Cardiac septum (tissue), 1 donor: Measurements from ENCODE around the gene CTNNA3. TPM values are rescaled to one million over a fixed set of nuclear protein-coding genes. Genes with fewer than 3 reads are reported as not detected.

Experiments
- DNase-seq: peaks from one replicate; pipeline ENCODE4 v3.0.0-alpha.2; 2020; ENCODE audit warnings: low spot score
- intact Hi-C: fragments of 100-400 bp; cut with DNase I; formaldehyde crosslinking; loops from one replicate; pipeline ENCODE4 v1.14.0; 2022
- total RNA-seq: library from RNA; stranded (reverse); fragmentation: NEBNext Ultra II Directional; extraction: Animal tissue kit (Norgen Biotek cat#: 25700); gene quantifications from one replicate; pipeline ENCODE4 v1.2.1, GENCODE V29; 2021
- donor health status: DM: no; HTN: no; CAD: no.

Gene CTNNA3
- total RNA-seq, 1 donor from 2014 or later: 198 TPM

DNA sequence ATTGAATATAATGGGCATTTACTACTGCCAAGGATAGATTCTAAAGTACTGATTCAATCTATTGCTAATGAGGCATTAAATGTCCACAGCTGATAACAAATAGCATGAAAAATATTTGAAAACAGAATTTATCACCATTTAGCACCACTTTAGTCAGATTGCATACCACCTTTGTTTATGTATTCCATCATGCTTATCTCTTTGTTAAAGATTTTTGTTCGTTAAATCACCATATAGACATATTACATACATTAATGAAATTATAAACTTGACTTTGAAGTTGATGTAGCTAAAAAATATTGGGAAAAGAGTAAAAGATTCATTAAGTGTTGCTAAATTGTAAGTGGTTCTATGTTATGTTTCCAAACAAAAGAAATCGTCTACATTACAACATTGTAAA is 1022.9 kb downstream of the CTNNA3 start:
- no peak for DNase-seq
- intact Hi-C loops: no loop called here

DNA sequence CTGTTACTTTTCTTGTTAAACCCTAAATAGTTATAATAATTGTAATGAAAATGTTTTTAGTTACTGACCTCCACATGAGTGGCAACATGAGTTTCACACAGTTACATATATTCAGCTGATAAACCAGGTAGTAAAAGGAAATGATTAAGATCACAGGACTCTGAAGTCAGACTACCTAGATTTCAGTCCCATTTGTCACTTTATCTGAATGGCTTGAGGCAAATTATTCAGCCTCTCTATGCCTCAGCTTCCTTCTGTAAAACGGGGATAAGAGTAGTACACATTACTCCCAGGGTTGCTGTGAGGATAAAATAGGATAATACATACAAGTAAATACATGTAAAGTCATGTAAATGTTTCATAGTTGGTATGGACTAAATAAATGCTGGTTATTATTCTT is 1024.4 kb downstream of the CTNNA3 start:
- intact Hi-C loops: no loop called here

DNA sequence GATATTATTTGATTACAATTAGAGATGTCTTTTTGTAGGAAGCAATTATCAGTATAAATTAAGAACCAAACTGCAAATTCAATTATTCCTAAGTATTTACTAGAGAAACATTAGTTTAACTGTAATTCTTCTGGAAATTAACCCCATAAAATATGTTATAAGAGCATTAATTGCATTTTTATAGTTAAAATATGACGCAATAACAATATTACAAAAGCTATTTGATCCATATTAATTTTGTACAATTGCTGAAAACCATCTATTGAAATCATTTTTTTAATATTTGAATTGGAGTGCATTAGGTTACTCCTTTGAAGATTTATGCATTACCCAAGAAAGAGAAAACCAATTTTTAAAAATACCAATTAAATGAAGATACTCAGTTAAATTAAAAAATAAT is 1024.9 kb downstream of the CTNNA3 start:
- DNase-seq: no peak
- intact Hi-C loops: no loop called here

More for the DNA sequence above, 1024.4 kb downstream of the CTNNA3 start:
- no peak for DNase-seq

DNA sequence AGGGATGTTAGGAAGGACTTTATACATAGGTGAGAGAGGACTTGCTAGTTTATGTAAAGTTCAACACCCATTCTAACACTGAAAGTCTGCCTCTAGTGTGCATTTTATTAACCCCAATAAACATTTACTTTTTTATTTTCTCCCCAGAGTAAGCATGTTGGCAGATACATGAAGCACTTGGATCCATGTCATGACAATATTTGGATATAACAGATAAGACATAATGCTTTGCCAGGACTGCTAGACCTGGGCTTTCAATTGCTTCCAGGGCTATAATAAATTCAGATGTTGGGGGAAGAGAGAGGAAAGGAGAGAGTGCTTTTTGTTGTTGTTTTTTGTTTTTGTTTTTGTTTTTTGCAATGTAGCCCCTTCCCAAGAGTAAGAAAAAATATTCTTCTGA is 1039.5 kb downstream of the CTNNA3 start:
- DNase-seq: no peak
- intact Hi-C loops: no loop called here

DNA sequence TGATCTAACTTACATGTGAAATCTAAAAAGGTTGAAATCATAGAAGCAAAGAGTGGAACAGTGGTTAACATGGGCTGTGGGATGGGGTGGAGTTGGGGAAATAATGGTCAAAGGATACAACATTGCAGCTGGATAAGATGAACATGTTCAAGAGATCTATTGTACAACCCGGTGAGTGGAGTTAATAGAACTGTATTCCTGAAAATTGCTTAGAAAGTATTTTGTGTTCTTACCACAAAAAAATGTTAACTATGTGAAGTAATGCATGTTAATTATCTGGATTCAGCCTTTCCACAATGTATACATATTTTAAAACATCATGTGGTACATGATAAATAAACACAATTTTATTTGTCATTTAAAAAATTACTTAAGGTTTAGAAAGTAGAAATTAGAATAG is 1041.1 kb downstream of the CTNNA3 start:
- no peak for DNase-seq
- intact Hi-C loops: no loop called here

DNA sequence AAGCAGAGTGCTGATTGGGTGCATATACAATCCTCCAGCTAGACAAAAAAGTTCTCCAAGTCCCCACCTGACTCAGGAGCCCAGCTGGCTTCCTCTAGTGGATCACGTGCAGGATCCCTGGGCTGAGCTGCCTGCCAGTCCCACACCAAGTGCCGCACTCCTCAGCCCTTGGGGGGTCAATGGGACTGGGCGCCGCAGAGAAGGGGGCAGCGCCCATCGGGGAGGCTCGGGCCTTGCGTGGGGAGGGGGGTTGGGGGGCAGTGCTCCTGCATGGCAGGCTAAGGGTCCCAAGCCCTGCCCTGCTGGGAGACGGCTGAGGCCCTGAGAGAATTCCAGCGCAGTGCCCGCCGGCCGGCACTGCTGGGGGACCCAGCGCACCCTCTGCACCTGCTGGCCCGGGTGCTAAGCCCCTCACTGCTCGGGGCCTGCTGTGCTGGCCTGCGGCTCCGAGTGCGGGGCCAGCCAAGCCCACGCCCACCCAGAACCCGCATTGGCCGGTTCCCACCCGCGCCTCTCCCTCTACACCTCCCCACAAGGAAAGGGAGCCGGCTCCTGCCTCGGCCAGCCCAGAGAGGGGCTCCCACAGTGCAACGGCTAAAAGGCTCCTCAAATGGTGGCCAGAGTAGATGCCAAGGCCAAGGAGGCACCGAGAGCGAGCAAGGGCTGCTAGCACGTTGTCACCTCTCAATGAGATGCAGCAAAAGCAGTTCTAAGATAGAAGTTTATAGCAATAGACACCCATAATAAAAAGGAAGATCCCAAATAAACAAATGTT is 1044.5 kb downstream of the CTNNA3 start:
- no peak for DNase-seq
- intact Hi-C loops: no loop called here

DNA sequence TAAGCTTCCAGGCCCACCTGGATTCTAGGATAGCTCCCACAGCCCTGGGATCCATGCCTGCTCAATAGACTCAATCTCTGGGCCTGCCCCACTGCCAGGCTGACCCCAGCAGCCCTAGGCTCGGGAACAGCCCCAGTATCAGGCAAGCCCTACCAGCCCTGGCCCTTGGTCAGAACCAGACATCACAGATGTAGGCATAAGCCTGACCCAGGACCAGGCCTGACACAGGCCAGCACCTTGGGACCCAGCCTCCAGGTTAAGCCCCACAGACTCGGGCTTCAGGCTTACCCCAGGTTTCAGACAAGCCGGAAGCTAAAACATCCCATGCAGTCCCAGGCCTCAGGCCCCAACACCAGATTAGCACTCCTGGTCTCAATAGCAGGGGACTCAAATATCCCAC is 1046.4 kb downstream of the CTNNA3 start:
- no peak for DNase-seq
- intact Hi-C loops: no loop called here

DNA sequence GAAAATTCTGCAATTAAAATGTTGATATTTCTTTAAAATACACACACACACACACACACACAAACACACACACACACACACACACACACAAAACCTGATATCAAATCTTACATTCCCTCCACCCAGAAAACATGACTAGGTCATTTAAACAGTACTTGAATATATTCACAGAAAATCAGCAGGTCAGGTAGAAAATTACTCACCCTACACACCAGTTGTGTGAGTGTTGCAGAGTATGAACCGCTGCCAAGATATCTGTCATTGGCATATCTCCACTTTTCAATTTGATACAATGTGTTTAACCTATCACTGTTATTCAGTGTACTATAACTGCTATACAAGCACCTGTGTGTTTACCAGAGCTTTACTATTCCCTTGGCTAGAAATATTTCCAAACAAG is 1053.8 kb downstream of the CTNNA3 start:
- intact Hi-C loops: no loop called here
- no peak for DNase-seq

DNA sequence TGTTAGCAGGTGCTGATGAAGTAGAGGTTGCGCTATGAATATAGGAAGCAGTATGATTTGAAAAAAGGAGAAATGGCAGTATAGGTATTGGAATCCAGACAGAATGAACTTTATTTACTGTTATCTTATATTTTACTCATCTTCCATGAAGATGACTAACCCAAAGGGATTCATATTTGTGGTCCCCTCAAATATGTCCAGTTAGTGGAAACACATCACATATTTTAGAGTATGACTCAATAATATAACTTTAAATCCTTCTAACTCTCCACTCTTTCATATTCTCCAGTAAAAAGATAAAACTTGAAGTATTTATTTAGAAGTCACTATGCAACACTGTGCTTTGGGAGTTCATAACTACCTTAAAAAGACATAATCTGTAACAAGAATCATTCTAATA is 1056.6 kb downstream of the CTNNA3 start:
- intact Hi-C loops: no loop called here

DNA sequence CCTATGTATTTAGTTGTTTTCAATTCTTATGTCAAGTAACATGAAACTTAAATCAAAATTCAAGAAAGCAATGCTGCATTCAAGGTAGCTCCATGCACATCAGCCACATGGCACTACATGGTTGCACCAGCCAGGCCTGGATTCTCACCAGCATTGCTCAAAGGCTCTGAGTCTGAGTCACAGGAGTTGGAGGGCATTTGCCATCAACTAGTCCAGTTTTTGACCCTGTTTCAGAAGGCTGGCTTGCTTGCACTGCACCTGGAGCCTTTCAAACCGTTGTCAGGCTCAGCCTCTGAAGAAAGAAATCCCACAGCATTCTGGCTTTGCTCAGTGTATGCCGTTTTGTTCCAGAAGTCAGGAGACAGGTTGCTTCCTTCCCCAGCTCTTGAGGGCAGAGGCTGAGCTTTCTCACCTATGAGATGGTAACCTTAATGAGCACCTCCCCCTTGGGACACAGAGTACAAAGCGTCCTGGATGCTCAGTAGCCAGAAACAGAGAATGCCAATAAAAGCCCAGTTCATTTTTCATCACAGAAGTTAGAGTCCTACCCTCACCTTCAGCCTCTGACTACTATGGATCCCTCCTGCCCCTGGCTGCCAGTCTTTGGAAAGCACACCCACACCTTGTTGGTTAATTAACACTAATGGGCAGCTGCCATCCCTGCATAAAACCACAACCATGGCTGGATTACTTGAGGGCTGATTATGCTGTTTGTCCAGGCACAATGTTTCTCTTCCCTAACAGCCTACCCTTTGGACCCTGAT is 1058.5 kb downstream of the CTNNA3 start:
- intact Hi-C loops: no loop called here
- no peak for DNase-seq

More for the DNA sequence above, 1056.6 kb downstream of the CTNNA3 start:
- no peak for DNase-seq

DNA sequence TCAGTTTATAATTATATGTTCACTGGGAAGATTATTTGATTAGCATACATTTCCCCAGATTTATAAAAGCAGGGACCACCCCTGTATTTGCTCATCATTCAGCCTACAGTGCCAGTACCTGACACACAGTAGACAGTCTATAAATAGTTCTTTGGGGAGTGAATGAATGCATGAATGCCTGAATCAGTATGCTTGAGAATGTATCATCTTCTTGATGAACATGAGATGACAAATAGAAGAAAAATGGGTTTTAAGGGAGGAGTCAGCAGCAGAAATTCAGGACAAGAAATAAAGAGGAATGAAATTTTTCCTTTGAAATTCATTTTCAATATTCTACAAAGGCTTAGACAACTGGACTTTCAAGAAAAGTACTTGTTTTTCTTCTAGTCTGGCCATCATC is 1066.0 kb downstream of the CTNNA3 start:
- intact Hi-C loops: no loop called here
- no peak for DNase-seq

DNA sequence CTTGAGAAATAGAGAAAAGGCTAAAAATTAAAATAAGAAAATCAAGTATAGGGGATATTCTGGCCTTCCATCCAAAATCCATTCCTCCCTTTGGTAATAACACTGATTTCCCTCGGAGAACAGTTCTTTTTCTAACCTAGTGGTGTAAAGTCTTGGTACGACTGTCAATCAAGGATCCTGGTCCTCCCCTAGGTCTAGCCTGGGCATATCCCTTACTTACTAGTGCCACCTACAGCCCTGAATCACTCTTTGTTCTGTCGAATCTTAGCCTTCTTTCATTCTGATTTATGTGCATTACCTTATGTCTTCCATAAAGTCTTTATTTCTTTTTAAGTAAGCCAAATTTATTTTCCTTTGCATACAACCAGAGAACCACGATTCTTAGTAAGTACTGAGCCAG is 1068.8 kb downstream of the CTNNA3 start:
- no peak for DNase-seq
- intact Hi-C loops: no loop called here

DNA sequence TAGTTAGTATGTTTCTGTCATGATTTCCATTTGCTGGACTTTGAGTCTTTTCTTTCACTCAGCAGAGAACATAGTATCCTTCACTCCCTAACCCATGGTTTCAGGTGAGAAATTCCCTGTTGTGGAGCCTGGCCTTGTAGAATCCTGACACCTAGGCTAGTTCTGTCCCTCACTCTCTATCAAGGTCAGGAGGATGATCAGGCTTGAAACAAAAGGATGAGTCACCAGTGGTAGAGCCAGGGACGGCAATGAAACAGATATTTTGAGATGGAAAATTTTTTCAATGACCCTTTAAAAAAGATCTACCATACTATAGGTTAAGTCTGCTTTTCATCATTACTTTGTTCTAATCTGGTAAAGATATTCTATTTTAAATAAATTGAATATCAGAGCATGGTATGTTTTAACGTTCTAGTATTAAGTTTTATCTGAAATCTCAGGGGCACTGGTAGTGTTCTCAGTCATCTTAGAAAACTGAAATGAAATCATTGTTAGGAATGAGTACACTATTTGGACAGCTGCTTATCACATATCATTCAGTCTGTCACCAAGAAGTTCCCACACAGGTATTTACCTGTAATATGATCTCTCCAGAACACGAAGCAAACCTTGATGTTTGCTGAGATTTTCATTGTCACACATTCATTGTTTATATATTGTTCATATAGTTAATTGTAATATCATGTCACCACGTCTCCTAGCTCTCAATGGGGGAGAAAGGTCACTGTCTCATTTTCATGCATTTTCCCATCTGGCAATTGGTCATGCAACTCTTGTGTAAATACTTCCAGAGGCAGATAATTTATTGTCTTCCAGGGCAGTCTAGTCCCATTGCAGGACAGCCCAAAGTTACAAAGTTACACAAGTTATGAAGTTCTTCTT is 1070.0 kb downstream of the CTNNA3 start:
- no peak for DNase-seq
- intact Hi-C loops: no loop called here

DNA sequence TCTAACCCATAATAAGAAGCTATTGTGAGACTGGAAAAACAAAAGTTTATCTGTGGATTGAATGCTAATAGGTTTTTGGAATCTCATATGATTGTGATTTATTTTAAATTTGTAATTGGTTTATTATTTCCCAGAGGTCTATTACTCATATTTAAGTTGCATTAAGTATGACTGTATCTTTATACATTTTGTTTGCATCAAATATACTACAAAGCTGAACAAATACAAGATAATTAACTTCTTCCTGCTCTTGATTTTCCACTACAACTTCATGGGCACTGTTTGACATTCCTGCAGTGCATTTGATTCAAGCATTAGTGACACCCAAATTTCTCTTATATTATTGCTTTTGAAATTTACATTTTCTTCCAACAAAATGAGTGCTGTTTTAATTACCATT is 1073.9 kb downstream of the CTNNA3 start:
- DNase-seq: no peak
- intact Hi-C loops: no loop called here

DNA sequence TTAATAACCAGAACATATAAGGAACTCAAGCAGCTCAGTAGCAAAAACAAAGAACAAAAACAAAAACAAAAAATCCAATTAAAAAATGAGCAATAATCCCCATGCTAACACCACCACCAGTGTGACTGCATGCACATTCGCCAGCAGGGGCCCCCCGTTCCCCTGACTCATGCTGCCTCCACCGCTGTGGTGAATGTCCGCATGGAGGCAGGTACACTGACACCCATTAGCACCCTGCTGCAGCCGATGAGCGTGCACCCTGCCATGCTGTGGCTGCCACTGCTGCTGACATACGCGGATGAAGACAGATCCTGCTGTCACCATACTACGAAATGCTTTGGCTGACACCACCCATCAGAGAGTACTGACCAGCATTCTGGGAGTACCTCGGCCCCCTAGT is 1091.8 kb downstream of the CTNNA3 start:
- no peak for DNase-seq

DNA sequence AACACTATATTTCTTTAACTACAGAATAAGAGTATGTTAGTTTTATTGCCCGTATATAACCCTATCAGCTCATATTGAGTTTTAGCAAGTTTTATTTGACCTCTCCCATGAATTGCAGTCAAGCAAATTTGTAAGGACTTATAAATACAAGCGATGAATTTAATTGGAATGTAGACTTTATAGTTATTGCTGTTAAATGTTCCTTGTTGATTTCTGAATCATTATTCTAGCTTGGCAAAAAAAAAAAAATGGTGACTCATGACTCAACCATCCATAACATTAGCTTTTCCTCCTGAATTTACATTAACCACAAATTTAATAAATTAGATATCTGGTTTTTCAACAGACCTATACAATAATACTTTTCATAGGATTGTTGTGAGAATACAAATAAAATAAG is 1104.1 kb downstream of the CTNNA3 start:
- no peak for DNase-seq
- intact Hi-C loops: no loop called here

More for the DNA sequence above, 1091.8 kb downstream of the CTNNA3 start:
- intact Hi-C loops: no loop called here

DNA sequence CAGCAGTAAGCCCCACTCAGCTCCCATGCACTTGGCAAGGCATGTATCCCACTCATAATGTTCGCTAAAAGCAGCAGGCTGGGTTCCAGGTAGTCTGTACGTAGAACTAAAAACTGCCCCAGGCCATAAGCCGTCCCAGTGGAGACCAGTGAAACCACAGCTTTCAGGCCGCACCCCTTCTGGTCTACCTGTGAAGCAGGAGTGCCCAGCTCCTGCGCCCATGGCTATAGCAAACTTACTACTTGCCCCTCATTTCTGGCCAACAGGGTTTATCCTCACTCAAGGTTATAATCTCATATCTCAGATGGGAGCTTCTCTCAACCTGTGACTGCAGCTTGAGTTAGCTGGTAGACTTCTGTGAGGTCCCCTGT is 1108.3 kb downstream of the CTNNA3 start:
- intact Hi-C loops: no loop called here
- DNase-seq: no peak

DNA sequence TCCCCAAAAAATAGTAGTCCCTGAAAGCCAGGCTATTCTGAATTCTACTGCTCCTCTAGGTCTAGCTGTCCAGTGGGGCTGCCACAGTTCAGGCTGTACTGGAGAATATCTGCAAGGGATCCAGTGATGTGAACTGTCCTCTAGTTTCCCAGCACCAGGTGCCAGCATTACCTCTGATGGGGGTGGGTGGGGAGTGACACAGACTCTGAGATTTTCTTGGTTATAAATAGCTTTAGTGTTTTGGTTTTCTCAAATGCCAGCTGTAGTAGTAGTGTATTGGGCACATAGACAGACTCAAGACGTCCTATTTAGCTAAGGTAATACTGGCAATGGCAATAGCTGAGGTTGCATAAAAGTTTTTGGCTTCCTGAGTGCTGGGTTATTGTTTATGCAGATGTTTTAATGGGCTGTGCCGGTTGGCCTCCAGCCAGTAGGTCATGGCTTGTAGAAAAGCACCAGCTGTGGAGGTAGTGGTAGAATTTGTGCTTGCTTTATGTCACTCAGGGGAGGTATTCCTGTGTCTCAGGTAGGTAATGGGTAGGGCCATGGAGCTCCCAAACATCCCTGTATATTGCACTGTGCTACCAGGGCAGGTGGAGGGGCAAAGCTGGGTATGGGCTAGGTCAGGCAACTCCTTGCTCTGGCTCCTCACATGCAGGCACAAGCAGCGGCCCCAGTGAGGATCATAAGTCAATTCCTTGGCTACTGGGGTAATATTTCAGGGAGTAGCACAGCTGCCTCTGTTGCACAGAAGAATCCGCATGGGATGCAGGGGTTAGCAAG is 1108.9 kb downstream of the CTNNA3 start:
- intact Hi-C loops: no loop called here
- no peak for DNase-seq

DNA sequence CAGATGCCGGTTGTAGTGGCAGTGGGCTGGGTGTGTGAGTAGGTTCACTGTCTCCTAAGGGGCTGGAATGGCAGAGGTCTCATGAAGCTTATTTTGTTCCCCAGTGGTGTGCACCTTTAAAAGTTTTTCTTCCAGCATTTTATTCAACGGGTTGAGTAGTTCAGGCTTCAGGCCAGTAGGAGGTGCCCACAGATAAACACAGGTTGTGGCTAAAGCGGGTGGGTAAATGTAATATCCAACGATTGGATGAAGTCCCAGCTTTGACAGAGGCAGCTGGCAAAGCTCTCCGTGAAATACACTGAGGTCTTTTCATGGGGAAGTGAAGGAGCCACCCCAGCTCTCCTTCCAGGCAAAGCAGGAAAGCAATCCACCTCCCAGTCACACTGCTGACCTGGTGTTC is 1109.9 kb downstream of the CTNNA3 start:
- intact Hi-C loops: no loop called here
- no peak for DNase-seq
